H4 (cell line): ENCODE measurements around the gene DFFB. TPM values are rescaled to one million over a fixed set of nuclear protein-coding genes. Genes with fewer than 3 reads are reported as not detected.

Experiments used
- DNase-seq: peaks from one replicate; pipeline ENCODE4 v3.0.0-alpha.2; 2015; ENCODE audit warnings: low spot score
- total RNA-seq: library from RNA; depleted of rRNA; stranded (reverse); fragments of >200 nt; shearing (Covaris generic); gene quantifications from 2 replicates; pipeline ENCODE4 v1.2.3, GENCODE V29; 2014; rRNA removed

The DFFB gene
- total RNA-seq, 1 experiment from 2014 or later, result 5.8 TPM

DNA sequence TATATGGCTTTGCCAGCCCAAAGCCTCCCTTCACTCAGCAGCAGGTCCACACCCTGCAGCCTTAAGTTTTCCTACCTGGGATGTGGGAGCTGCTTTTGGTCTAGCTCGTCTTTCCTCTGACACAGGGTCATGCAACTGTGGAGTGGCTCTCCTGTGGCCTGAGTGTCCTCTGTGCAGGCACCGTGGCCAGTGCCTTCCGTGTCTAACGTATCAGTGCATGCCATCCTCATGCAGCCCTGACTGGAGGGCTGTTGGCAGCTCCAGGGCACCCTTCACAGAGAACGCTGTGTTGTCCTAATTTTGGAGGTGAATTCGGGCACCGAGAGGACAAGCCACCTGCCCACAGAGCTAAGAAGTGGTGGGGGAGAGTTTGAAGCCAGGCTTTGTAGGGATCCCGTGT is 68.5 kb downstream of the DFFB start:
- no peak for DNase-seq

DNA sequence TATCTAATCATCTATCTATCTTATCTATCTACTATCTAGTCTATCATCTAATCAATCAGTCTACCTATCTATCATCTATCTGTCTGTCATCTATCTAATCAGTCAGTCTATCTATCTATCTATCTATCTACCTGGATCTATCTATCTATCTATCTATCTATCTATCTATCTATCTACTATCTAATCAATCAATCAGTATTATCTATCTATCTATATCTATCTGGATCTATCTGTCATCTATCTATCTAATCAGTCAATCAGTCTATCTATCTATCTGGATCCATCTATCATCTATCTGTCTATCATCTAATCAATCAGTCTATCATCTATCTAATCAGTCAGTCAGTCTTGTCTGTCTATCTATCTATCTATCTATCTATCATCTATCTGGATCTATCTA is 69.7 kb downstream of the DFFB start:
- no peak for DNase-seq

DNA sequence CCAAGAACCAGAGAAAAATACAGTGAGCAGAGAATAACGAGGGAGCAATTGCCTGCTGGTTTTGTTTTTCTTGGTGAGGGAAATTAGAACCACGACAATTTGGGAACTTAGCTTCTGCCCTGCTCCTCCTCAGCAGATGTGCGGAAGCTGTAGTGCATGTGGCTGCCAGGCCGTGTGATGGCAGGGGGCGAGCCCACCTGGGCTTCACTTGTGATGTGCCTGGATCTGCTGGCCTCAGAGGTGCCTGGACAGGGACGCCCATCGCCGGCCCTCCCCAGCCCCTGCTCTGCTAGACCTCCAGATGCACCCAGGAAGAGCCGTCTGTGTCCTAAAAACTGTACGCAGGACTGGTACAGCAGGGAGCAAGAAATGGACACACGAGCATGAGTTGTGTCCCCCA is 71.3 kb downstream of the DFFB start:
- no peak for DNase-seq

DNA sequence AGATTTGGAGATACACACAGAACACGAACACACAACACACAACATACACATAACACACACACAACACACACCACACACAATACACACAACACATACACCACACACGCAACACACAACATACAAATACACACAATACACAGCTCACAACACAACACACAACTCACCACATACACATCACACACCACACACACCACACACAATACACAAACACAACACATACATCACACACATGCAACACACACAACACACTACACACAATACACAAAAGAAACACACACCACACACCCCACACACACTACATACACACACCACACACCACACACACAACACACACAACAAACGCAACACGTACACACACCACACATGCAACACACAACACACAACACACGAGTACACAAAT is 71.8 kb downstream of the DFFB start:
- DNase-seq, result no peak

DNA sequence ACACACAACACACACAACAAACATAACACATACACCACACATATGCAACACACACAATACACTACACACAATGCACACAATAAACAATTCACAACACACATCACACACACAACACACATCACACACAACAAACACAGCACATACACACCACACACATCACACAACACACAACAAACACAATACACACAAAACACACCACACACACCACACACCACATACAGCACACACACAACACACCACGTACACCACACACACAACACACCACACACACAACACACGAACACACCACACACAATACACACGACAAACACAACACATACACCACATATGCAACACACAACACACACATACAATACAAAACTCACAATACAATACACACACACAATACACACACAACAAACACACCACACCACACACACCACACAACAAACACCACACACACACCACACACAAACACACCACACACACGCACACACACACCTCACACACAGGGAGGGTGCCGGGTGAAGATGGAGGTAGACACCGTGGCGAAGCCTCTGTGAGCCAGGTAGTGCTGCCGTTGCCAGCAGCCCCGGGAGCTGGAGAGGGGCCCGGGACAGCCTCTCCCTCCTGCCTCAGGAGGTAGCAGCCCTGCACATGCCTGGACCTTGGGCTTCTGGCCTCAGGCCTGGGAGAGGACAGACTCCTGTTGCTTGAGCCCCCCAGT is 73.2 kb downstream of the DFFB start:
- DNase-seq, result no peak

DNA sequence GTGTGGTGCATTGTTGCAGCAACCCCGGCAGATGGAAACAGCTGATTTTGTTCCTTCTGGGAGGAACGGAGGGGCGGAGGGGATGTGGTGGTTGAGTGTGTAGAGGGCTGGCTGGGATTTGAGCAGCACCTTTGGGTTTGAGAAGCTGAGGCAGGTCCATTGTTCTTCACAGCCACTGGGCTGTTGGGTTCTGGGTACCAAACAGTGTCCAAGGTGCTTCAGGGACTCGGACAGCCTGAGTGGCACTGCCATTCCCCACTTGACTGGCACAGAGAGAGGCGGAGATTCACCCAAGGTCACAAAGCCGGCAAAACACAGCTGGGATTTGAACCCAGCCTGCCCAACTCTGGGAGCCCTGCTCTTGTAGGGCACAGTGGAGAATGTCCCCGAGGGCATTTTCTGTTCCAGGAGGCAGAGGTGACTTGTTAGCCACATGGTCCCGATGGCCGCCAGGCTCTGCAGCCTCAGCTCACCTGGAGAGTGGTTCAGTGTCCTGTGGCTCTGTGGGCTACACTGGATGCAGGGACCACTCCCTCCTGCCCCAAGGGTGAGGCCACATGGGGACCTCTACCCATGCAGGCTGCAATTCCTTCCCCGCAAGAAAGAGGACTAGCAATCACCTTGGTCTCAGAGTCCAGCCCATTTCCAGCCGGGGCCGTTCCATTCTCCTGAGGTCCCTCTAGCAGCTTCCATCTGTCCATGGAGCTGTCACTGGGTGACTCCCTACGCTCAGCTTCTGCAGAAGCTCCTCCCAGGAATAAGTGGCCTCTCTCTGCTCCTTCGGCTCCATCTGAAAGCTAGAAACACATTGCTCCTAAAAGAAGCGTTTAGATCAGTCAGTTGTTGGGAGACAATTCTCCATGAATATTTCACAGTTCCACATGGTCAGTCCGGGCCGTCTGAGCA is 74.0 kb downstream of the DFFB start:
- no peak for DNase-seq

DNA sequence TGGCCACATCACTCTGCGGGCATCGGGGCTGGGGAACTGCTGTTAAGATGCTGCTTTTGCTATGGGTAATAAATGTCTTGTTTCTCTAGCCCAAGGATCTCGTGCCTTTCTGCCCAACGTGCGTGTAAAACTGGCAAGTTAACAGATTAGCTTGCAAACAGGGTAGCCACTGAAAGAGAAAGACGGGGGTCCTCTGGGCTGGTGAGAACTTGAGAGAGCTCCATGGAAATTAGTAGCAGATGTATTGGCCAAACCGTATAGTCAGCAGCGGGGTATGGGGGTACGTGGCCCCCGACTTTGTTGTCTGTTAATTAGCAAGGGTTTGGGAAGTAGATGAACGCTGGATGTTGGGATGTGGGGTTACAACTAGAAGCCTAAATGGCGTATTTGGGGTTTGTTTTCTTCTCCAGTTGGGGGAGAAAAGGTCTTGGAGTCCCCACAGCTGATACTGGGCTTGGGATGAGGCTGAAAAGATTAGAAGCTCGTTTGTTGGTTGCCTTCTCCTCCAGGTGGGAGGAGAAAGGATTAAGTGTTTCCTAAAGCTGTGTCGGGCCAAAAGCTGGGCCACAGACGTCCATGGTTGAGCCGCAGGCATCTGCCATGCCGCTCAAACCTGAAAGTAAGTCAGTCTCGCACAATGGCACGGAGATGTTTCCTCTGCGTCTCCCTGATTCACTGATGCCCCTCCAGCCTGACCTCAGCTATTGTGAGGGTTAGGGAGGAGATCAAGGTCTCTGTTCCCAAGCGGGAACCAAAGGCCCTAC is 75.1 kb downstream of the DFFB start:
- no peak for DNase-seq

Other genes starting within 250 kb of the DFFB start
- 0.58 and 1.1 TPM in 2 replicates for gene MEGF6, start 246.0 kb upstream of the DFFB start, total RNA-seq
- 10.9 and 11.7 TPM in 2 replicates for gene TPRG1L, start 232.5 kb upstream of the DFFB start, total RNA-seq
- 23.8 and 29.5 TPM in 2 replicates for gene WRAP73, start 207.4 kb upstream of the DFFB start, total RNA-seq
- 1.5 and 2.0 TPM in 2 replicates for gene TP73, start 205.0 kb upstream of the DFFB start, total RNA-seq
- not detected in 2 replicates for gene CCDC27, start 105.0 kb upstream of the DFFB start, total RNA-seq
- not detected in 2 replicates for gene SMIM1, start 84.7 kb upstream of the DFFB start, total RNA-seq
- 17.3 and 20.9 TPM in 2 replicates for gene LRRC47, start 61.0 kb upstream of the DFFB start, total RNA-seq
- 13.1 and 23.5 TPM in 2 replicates for gene CEP104, start 265 bp upstream of the DFFB start, total RNA-seq
- gene C1orf174, start 42.8 kb downstream of the DFFB start, total RNA-seq, result 46.3 and 49.3 TPM in 2 replicates